ENCODE measurements around the gene GABARAP.

GRCh38 chr17:7263801-7264078 is 21.5 kb upstream of the GABARAP start:
- TF ChIP-seq CTCF (IDR thresholded peaks at IDR 0.05; ENCODE audit: poor library complexity), result no peak
- TF ChIP-seq EZH2 (IDR thresholded peaks at IDR 0.05; ENCODE audit: borderline replicate concordance), result no peak
- no peak for TF ChIP-seq EZH2phosphoT487 (IDR thresholded peaks at IDR 0.05; ENCODE audit: low read depth, severe bottlenecking, unreplicated experiment)

All from hepatocyte (in vitro differentiated cells).